ENCODE data around the gene CSNK1A1L. TPM values are rescaled to one million over a fixed set of nuclear protein-coding genes. Genes with fewer than 3 reads are reported as not detected.

CSNK1A1L gene
- polyA plus RNA-seq, 1 donor (not counting 4 experiments of a cell fraction or from before 2014, with no cell fraction given) = not detected

GRCh38 chr13:37113534-37113933 lies 8.1 kb upstream of the CSNK1A1L start:
- no peak overlapping the region for H3K4me3 ChIP-seq (ENCODE audit: control insufficient read depth in 2 of 3, extremely low read depth in 1 of 3, insufficient read depth in 2 of 3, low read depth in 1 of 3, low read length in 3 of 3)
- no peak overlapping the region for H2AFZ ChIP-seq (ENCODE audit: control insufficient read depth, low read length)
- H3K9me3 ChIP-seq (ENCODE audit: control insufficient read depth, low read depth, low read length) = no peaks in the 10 kb centered on the region
- H3K4me2 ChIP-seq (ENCODE audit: control insufficient read depth, extremely low read depth, insufficient read depth, low read depth, low read length) = no peak overlapping the region
- no peaks in the 10 kb centered on the region for H3K9me1 ChIP-seq (ENCODE audit: control insufficient read depth, extremely low read depth, insufficient read depth, low read length)
- no peak overlapping the region for H3K9ac ChIP-seq (ENCODE audit: control insufficient read depth, extremely low read depth, insufficient read depth, low read length)
- DNase-seq (ENCODE audit: low read depth, low spot score) (no peak), FAIRE-seq (no peak)
- H3K27me3 ChIP-seq (ENCODE audit: control insufficient read depth, extremely low read depth, insufficient read depth, low read length) = no peaks in the 10 kb centered on the region
- TF ChIP-seq EZH2 (IDR thresholded peaks at IDR 0.05; ENCODE audit: low read length) (no peak), CTCF (optimal IDR thresholded peaks at IDR 0.05 in 1 of 3, IDR thresholded peaks at IDR 0.05 in 1 of 3, conservative IDR thresholded peaks at IDR 0.05 in 1 of 3; ENCODE audit: extremely low read depth in 1 of 3, insufficient read depth in 2 of 3, low read length in 3 of 3) (no peak)
- H3K4me1 ChIP-seq (ENCODE audit: control insufficient read depth, extremely low read depth, insufficient read depth, low read length) = no peaks in the 10 kb centered on the region
- no peaks in the 10 kb centered on the region for H3K79me2 ChIP-seq (ENCODE audit: control insufficient read depth, insufficient read depth, low read length)
- no peak overlapping the region for H3K27ac ChIP-seq (ENCODE audit: control insufficient read depth, insufficient read depth, low read length)
- H4K20me1 ChIP-seq (ENCODE audit: control insufficient read depth, extremely low read depth, insufficient read depth, low read length) = no peaks in the 10 kb centered on the region
- dilution Hi-C loops (cut with MboI; ENCODE audit: extremely low pct_ligation_motif_present, low sequenced_read_pairs) = no loop called here
- no peaks in the 10 kb centered on the region for H3K36me3 ChIP-seq (ENCODE audit: control insufficient read depth in 2 of 2, extremely low read depth in 1 of 2, insufficient read depth in 2 of 2, low read length in 2 of 2)

- Histone ChIP-seq H3K9me1 (ENCODE audit: control insufficient read depth, extremely low read depth, insufficient read depth, low read length) (no peaks in the 10 kb centered on the region), H3K4me1 (ENCODE audit: control insufficient read depth, extremely low read depth, insufficient read depth, low read length) (no peaks in the 10 kb centered on the region), H3K4me2 (ENCODE audit: control insufficient read depth, extremely low read depth, insufficient read depth, low read depth, low read length) (no peak overlapping the region), H2AFZ (ENCODE audit: control insufficient read depth, low read length) (no peak overlapping the region), H3K27me3 (ENCODE audit: control insufficient read depth, extremely low read depth, insufficient read depth, low read length) (no peaks in the 10 kb centered on the region), H3K9me3 (ENCODE audit: control insufficient read depth, low read depth, low read length) (no peaks in the 10 kb centered on the region), H3K27ac (ENCODE audit: control insufficient read depth, insufficient read depth, low read length) (no peak overlapping the region), H3K36me3 (ENCODE audit: control insufficient read depth in 2 of 2, extremely low read depth in 1 of 2, insufficient read depth in 2 of 2, low read length in 2 of 2) (no peaks in the 10 kb centered on the region), H3K9ac (ENCODE audit: control insufficient read depth, extremely low read depth, insufficient read depth, low read length) (no peak overlapping the region), H4K20me1 (ENCODE audit: control insufficient read depth, extremely low read depth, insufficient read depth, low read length) (no peaks in the 10 kb centered on the region), H3K79me2 (ENCODE audit: control insufficient read depth, insufficient read depth, low read length) (no peaks in the 10 kb centered on the region), H3K4me3 (ENCODE audit: control insufficient read depth in 2 of 3, extremely low read depth in 1 of 3, insufficient read depth in 2 of 3, low read depth in 1 of 3, low read length in 3 of 3) (no peak overlapping the region)
- dilution Hi-C loops (cut with MboI; ENCODE audit: extremely low pct_ligation_motif_present, low sequenced_read_pairs) = no loop called here
- no peak for FAIRE-seq
- peak; percentile 2 for DNase-seq (ENCODE audit: low read depth, low spot score)
- TF ChIP-seq CTCF (optimal IDR thresholded peaks at IDR 0.05 in 1 of 3, IDR thresholded peaks at IDR 0.05 in 1 of 3, conservative IDR thresholded peaks at IDR 0.05 in 1 of 3; ENCODE audit: extremely low read depth in 1 of 3, insufficient read depth in 2 of 3, low read length in 3 of 3) (peak in 2 of 3 experiments; percentile 47 to 52), EZH2 (IDR thresholded peaks at IDR 0.05; ENCODE audit: low read length) (no peak)
Observed at GRCh38 chr13:37109051-37109678, 3.7 kb upstream of the CSNK1A1L start.

Measured in keratinocyte (primary cell).